HG03469 (cell line): ENCODE measurements around the gene PRR30.

Experiments used
- ATAC-seq: cut with Tn5 transposase; IDR thresholded peaks from one replicate; pipeline ENCODE4 v1.9.1; 2021; ENCODE audit warnings: mild to moderate bottlenecking, moderate library complexity, moderate number of reproducible peaks; ENCODE audit not compliant: unreplicated experiment

The PRR30 gene

DNA sequence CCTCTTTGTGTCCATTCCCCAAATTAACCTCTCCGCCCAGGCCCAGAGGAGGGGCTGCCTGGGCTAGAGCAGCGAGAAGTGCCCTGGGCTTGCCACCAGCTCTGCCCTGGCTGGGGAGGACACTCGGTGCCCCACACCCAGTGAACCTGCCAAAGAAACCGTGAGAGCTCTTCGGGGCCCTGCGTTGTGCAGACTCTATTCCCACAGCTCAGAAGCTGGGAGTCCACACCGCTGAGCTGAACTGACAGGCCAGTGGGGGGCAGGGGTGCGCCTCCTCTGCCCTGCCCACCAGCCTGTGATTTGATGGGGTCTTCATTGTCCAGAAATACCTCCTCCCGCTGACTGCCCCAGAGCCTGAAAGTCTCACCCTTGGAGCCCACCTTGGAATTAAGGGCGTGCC, 39.2 kb downstream of the PRR30 start:
- ATAC-seq: no peak

DNA sequence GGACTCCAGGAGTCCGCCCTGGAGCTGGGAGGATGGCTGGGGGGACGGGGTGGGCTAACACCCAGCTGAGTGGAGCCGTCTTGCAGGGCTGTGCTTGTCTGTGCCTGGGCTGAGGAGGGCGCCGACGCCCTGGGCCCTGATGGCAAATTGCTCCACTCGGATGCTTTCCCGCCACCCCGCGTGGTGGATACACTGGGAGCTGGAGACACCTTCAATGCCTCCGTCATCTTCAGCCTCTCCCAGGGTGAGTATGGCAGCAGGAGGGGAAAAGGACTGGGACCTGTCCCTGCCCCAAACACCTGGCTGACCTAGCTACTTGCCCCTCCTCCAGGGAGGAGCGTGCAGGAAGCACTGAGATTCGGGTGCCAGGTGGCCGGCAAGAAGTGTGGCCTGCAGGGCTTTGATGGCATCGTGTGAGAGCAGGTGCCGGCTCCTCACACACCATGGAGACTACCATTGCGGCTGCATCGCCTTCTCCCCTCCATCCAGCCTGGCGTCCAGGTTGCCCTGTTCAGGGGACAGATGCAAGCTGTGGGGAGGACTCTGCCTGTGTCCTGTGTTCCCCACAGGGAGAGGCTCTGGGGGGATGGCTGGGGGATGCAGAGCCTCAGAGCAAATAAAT, 39.8 kb downstream of the PRR30 start:
- ATAC-seq: no peak

DNA sequence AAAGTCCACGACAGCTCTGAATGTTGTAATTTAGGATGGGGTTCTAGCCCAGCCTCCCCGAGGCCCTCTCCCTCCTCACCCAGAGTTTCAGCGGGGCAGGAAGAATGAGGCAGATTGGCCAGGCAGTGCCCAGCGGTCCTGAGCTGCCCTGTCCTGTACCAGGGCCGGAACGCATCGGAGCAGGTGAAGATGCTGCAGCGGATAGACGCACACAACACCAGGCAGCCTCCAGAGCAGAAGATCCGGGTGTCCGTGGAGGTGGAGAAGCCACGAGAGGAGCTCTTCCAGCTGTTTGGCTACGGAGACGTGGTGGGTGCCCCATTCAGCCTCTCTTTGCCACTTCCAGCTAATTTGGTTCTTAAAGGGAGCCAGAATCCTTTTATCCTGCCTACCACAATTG, 41.9 kb downstream of the PRR30 start:
- ATAC-seq: no peak

DNA sequence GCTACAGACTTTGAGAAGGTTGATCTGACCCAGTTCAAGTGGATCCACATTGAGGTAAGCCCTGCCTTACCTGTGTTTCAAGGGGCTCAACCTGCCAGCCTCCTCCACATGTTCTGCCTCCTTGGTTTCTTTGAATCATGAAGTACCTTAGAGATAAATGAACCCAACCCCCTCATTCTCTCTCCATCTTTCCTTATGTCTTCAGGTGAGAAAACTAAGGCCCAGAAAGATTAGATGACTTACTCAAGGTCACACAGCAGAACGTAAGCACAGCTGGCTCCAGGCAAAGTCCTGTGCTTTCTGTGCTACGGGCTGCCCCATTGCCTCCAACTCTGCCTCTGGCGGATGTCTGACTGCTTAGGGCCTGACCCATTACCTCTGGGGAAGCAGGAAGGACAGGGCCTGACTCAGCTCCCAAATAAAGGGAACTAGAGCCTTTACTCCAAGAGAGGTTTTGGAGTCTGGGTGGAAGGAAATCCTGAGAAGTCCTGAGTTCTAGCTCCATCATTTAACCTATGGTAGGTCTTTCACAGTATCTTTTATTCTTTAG, 42.4 kb downstream of the PRR30 start:
- no peak for ATAC-seq

DNA sequence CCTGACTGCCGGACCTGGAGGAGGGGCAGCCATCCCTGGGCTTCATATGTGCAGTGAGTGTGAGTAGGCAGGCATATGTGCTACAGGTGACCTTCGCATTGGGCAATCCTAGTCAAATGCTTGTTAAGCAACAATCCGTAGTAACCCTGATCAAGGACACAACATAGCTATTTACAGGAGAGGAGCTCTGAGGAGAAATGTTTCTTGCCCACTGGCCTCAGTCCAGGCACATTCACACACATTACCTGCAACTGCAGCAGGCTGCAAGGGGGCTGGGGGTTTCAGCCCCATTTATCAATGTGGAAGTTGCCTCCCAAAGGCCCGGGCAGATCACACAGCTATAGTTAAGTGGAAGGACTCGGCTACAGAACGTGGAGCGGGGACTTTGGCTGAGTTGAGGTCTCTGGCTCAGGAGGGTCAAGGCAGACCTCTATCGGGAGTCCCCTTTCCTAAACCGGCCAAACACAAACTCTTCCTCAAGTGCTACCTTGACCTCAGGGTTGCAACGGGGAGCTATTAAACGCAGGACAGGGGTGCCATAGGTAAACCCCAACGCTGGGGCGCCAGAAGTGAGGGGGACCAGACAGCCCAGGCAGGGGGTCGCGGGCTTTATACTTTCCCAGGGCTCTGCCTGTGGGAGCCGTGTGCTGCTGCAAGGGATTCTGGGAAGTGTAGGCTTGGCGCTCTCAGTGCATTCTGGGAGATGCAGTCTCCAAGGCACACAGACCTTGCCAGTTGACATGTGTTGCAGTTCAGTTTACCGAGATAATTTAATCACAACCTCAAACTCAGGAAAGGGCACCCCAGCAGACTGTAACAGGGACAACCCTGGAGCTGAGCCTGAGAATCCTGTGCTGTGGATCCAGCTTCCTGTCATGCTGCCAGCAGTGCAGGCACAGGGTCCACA, 43.2 kb downstream of the PRR30 start:
- no peak for ATAC-seq

DNA sequence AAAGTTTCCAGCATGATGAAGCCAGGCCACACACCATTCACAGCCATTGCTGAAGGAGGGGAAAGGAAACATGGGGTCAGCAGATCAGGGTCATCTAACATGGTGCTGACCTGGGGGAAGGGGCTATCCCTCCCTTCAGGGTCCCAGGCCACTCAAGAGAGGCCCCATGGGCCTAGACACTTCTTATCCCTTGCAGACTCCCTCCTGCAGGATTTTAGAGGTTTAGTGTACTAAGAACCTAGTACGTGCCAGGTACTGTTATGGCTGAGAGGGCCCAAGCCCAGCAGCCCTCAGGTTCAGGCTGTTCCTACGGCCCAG, 43.8 kb downstream of the PRR30 start:
- no peak for ATAC-seq

DNA sequence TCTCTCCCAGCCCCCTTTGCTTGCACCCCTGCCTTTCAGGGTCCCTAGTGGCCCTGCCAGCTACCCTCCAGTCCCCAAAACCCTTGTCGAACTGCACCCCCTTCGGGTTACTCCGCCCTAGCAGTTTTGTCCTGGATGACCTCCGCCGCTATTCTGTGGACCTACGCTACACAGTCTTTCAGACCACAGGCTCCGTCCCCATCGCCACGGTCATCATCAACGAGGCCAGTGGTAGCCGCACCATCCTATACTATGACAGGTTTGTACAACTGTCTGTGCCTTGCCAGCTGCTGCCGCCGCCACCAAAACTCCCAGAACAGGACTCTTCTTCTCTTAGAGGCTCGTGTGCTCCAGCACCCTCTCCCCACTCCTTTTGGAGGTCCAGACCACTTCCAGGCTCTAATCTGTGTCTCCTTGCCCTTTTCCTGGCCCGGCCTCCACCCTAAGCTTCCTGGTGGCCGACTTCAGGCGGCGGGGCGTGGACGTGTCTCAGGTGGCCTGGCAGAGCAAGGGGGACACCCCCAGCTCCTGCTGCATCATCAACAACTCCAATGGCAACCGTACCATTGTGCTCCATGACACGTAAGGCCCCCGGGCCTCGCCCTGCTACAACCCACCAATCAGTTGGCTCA, 44.7 kb downstream of the PRR30 start:
- no peak for ATAC-seq

DNA sequence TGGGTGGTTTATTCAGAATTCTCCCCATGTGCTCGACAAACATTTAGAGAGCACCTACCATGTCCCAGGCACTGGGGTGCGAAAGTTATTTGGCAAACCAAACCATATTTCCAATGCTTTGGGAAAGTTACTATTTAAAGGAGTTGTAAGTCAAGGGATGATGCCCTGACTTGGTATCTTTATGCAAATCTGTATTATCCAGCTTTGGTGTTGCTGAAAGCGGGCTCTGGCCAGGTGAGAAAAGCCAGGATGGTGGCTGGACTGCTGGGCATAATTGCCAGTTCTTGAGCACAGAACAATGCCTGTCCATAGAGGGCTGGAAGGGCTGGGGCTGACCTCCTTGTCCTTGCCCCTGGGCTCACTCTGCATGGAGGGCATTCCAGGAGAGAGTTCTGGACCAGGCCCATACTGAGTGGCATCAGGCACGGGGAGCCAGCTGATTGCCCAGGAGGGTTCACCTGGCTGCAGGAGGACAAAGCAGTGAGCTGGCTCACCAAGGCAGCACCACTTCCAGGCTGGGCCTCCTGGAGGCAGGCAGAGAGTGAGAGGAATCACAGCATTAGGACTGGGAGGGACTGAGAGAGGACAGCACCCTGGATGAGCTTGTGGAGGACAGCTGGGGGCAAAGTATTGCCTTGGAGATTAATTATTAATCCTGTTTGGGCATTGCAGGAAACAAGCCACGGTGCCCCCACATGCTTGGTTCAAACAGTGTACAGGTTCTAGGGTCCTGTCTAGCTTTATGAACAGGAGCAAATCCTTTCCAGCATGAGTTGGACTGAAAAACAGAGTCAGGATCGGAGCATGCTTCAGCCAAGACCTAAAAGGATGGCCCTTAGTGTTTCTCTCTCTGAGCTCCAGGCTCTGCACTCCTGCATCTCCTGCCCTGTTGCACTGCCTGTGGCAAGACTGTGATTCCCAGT, 45.5 kb downstream of the PRR30 start:
- ATAC-seq: no peak

DNA sequence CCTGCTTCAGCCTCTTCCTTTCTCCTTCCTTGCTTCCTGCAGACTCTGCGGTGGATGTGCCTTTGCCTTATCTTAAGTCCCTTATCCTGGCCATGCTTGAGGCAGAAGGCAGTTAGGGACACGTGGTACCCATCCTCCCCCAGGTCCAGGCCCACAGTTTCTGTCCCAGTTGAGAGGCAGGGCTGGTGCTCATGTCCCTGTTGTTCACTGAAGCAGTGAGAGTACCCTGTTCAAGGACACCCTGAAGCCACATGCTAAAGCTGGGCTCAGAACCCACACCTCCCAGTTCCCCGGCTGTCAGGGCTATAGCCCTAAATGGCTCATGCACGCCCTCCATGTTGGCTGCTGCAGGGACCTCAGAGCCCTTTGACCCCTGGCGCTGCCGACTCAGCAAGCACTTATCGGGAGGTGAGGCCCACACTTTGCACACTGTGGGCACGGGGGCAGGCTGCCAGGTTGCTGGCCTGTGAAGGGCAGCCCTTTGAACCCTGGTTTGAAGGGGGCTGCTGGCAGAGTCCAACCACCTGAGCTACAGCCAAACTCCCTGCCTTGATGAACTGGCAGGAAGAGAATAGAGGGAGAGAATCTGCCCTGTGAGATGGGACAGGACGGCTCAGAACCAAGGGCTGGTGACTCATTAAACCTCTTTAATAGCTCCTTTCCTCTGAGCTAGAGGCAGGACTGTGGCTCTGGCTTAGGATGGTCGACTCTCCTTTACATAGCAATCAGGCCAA, 46.3 kb downstream of the PRR30 start:
- no peak for ATAC-seq

DNA sequence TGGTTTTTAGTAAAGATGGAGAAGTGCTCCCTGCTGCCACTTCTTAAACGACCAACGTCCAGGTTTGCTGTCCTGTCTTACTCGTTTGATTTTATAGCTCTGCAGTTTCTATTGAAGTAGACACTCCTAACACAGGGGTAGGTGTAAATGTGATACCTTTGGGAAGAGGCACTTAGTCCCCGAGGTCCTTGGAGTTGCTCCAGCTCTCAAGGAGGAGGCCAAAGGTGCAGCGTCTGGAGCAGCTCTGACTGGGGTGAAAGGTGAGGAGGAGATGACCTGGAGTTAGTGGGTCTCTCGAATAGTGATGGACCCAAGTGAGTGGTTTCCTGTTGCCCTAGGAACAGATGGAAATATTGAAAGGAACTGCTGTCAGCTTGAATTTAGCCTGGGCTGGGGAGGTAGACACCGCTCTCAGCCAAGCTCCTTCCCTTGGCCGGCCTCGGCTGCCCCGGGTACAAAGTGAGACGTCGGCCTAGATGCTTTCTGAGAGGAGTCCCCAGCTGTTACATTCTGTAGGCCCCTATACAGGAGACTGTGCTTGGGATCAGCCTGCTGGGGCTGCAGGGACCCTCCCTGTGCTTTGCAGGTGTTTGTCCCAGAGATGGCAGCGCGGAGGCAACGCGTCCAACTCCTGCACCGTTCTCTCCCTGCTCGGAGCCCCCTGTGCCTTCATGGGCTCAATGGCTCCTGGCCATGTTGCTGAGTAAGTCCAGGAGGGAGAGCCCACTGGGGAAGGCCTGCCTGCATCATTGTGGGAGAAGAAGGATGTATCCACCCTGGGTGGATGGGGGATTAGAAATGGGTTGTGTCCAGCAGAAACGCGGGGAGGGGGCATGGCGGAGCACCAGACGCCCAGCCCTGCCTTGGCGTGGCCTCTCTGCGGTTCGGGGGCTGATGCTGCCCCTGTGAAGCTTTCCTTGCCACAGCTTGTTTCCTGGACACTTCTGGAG, 47.2 kb downstream of the PRR30 start:
- ATAC-seq: no peak

DNA sequence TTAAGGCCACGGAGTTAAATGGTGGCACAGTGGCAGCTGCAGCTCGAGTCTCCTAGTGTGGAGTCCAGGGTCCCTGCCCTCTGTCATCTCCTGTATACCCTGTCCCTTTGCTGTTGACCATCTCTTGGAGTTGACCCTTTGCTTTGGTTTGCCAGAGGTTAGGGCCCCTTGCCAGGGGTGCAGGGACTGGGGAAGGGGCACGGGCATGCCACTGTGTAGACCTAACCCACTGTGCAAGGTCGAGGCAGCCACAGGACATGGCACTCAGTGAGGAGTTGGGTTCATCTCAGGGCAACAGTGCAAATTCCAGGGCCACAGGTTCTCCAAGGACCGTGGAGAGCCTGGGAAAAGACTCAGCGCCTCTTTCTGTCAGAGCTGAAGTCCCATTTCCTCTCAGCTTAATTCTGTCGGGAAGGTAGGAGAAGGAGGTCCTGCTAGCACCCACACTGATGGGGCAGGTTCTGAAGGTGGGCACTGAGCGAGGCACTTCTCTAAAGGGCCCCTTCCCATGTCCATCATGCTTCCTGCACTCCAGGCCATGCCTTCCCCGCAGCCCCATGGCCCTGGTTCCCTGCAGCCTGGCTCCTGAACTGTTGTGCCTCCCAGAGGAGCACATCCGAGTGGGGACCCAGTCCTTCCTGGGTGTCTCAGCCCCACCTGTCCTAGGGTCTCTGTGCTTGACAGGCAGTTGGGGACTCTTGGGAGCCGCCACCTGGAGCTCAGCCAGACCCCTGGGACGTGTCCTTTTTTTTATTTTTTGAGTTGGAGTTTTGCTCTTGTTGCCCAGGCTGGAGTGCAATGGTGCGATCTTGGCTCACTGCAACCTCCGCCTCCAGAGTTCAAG, 49.9 kb downstream of the PRR30 start:
- no peak for ATAC-seq

DNA sequence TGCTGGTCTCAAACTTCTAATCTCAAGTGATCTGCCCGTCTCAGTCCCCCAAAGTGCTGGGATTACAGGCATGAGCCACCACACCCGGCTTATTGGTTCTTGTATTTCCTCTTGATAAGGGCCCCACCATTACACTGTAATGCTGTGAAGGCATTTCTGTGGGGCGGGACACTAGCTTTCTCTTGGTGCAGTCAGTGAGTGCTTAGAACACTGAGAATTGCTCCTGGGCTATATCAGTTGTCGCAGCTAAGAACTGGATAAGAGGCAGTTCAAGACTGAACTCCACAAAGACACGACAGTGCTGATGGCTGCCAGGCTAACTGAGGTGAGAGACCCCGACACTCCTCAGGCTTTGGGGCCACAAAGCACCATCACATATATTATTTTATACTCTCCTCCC, 50.6 kb downstream of the PRR30 start:
- no peak for ATAC-seq

DNA sequence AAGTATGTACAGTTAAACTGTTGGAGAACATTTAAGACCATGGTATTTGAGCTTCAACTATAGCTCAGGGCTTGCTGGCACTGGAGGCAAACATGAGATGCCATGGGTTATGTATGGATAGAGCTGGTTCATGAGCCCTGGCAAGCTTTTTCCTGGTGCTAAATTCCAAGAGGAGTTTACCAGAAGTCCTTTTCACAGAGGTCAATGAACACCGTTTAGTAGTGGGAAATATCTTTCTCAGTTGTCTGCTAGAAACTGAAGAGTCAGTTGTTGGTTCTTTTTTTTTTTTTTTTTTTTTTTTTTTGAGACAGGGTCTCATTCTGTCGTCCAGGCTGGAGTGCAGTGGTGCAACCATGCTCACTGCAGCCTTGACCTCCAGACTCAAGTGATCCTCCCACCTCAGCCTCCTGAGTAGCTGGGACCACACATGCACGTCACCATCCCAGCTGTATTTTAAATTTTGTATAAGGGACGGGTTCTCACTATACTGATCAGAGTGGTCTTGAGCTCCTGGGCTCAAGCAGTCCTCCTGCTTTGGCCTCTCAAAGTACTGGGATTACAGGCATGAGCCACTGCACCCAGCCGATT, 51.3 kb downstream of the PRR30 start:
- no peak for ATAC-seq
